ENCODE results near the gene CFAP61.

The CFAP61 gene

GRCh38 chr20:20023395-20023794 is 28.9 kb upstream of the CFAP61 start:
- TF ChIP-seq EZH2phosphoT487 (IDR thresholded peaks at IDR 0.05; ENCODE audit: low read depth) (no peak), CTCF (IDR thresholded peaks at IDR 0.05; ENCODE audit: low read depth, low read length) (no peak)
- Histone ChIP-seq H3K4me3 (ENCODE audit: low read length) (no peak overlapping the region), H3K4me2 (ENCODE audit: low read length) (no peak overlapping the region), H3K27ac (ENCODE audit: low read length) (no peak overlapping the region), H3K4me1 (ENCODE audit: low read length) (peaks cover 25% of the 10 kb centered on the region), H3K9ac (ENCODE audit: low read length) (no peak overlapping the region), H3K79me2 (ENCODE audit: low read length) (peaks cover 92% of the 10 kb centered on the region), H2AFZ (ENCODE audit: low read depth, low read length) (no peak overlapping the region), H3K36me3 (replicated peaks; ENCODE audit: low read depth, low read length) (peaks cover 17% of the 10 kb centered on the region), H3K9me3 (ENCODE audit: insufficient read depth, low read length) (no peaks in the 10 kb centered on the region), H4K20me1 (ENCODE audit: insufficient read depth, low read length) (peaks cover 31% of the 10 kb centered on the region), H3K27me3 (ENCODE audit: low read depth, low read length) (no peaks in the 10 kb centered on the region)

DNA sequence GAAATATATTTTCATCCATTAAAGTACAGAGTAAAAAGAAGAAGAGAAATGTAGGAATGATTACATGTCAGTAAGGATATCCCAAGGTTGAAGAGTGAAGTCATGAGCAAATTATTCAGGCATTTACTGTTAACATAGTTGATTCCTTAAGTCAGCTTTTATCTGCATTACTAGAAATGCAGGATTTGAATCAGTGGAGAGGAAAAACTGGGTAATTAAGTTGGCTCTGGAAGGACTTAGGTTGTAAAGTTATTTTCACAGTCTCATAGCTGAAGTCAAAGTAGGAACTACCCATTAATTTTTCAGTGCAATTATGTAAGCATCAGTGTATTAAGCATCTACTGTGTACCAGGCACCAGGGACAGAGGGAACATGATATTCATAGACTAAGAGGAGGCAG is 27.4 kb upstream of the CFAP61 start:
- Histone ChIP-seq H3K79me2 (ENCODE audit: low read length) (peaks cover 77% of the 10 kb centered on the region), H3K36me3 (replicated peaks; ENCODE audit: low read depth, low read length) (peaks cover 17% of the 10 kb centered on the region), H3K9ac (ENCODE audit: low read length) (no peak overlapping the region), H3K27me3 (ENCODE audit: low read depth, low read length) (no peaks in the 10 kb centered on the region), H4K20me1 (ENCODE audit: insufficient read depth, low read length) (peaks cover 23% of the 10 kb centered on the region), H2AFZ (ENCODE audit: low read depth, low read length) (no peak overlapping the region), H3K27ac (ENCODE audit: low read length) (no peak overlapping the region), H3K4me1 (ENCODE audit: low read length) (peaks cover 17% of the 10 kb centered on the region), H3K4me2 (ENCODE audit: low read length) (no peak overlapping the region), H3K4me3 (ENCODE audit: low read length) (no peak overlapping the region), H3K9me3 (ENCODE audit: insufficient read depth, low read length) (no peaks in the 10 kb centered on the region)
- TF ChIP-seq EZH2phosphoT487 (IDR thresholded peaks at IDR 0.05; ENCODE audit: low read depth) (no peak), CTCF (IDR thresholded peaks at IDR 0.05; ENCODE audit: low read depth, low read length) (no peak)

GRCh38 chr20:20027284-20027683 is 25.0 kb upstream of the CFAP61 start:
- H3K4me3 ChIP-seq (ENCODE audit: low read length), result no peak overlapping the region
- TF ChIP-seq CTCF (IDR thresholded peaks at IDR 0.05; ENCODE audit: low read depth, low read length) (no peak), EZH2phosphoT487 (IDR thresholded peaks at IDR 0.05; ENCODE audit: low read depth) (no peak)
- peaks cover 33% of the 10 kb centered on the region for H3K36me3 ChIP-seq (replicated peaks; ENCODE audit: low read depth, low read length)
- no peak overlapping the region for H2AFZ ChIP-seq (ENCODE audit: low read depth, low read length)
- no peak overlapping the region for H3K9ac ChIP-seq (ENCODE audit: low read length)
- H3K9me3 ChIP-seq (ENCODE audit: insufficient read depth, low read length), result no peaks in the 10 kb centered on the region
- no peak overlapping the region for H3K4me2 ChIP-seq (ENCODE audit: low read length)
- peaks cover 54% of the 10 kb centered on the region for H3K79me2 ChIP-seq (ENCODE audit: low read length)
- peaks cover 14% of the 10 kb centered on the region; the same call in 1 of the 2 replicates for H4K20me1 ChIP-seq (ENCODE audit: insufficient read depth, low read length)
- no peak overlapping the region for H3K27ac ChIP-seq (ENCODE audit: low read length)
- H3K4me1 ChIP-seq (ENCODE audit: low read length), result peaks cover 6% of the 10 kb centered on the region
- H3K27me3 ChIP-seq (ENCODE audit: low read depth, low read length), result no peaks in the 10 kb centered on the region

DNA sequence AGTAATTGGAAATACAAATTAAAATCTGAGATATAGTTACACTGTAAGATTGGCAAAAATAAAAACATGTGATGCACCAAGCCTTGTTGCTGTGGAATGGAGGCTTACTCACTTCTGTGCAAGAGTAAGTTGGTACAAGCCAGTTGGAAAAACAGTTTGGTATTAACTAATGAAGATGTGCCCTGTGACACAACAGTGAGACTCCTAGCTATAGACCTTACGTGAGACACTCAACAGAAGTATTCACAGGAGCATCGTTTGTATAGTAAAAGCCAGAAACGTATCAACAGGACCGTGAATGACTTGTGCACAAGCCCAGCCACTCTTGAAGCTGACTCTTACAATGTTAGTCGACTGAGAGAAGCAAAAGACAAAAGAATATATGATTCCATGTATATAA is 20.5 kb upstream of the CFAP61 start:
- Histone ChIP-seq H3K9me3 (ENCODE audit: insufficient read depth, low read length) (no peaks in the 10 kb centered on the region), H2AFZ (ENCODE audit: low read depth, low read length) (no peak overlapping the region), H3K27ac (ENCODE audit: low read length) (no peak overlapping the region), H4K20me1 (ENCODE audit: insufficient read depth, low read length) (no peaks in the 10 kb centered on the region), H3K4me3 (ENCODE audit: low read length) (no peak overlapping the region), H3K79me2 (ENCODE audit: low read length) (peaks cover 9% of the 10 kb centered on the region), H3K4me2 (ENCODE audit: low read length) (no peak overlapping the region), H3K27me3 (ENCODE audit: low read depth, low read length) (no peaks in the 10 kb centered on the region), H3K4me1 (ENCODE audit: low read length) (no peaks in the 10 kb centered on the region), H3K36me3 (replicated peaks; ENCODE audit: low read depth, low read length) (peaks cover 60% of the 10 kb centered on the region), H3K9ac (ENCODE audit: low read length) (no peak overlapping the region)
- TF ChIP-seq EZH2phosphoT487 (IDR thresholded peaks at IDR 0.05; ENCODE audit: low read depth) (no peak), CTCF (IDR thresholded peaks at IDR 0.05; ENCODE audit: low read depth, low read length) (no peak)

Measured in OCI-LY3 (cell line).